KBM-7 (cell line): Measurements from ENCODE around the gene FBXO34.
"Not testable (repeated sequence)": the region's sequence is repeated elsewhere in the genome, so short reads cannot be mapped to it uniquely, and the experiment has no call there.

Experiments
- DNase-seq: peaks from one replicate; pipeline ENCODE4 v3.0.0-alpha.2; 2015
- in situ Hi-C: fragments of 300-500 bp; cut with MboI; formaldehyde crosslinking; loops from 2 replicates; pipeline ENCODE4 v1.14.3; 2020; ENCODE audit warnings: low sequenced_read_pairs, low pct_unique_long_range_greater_than_20kb, mixed read lengths

The FBXO34 gene

DNA sequence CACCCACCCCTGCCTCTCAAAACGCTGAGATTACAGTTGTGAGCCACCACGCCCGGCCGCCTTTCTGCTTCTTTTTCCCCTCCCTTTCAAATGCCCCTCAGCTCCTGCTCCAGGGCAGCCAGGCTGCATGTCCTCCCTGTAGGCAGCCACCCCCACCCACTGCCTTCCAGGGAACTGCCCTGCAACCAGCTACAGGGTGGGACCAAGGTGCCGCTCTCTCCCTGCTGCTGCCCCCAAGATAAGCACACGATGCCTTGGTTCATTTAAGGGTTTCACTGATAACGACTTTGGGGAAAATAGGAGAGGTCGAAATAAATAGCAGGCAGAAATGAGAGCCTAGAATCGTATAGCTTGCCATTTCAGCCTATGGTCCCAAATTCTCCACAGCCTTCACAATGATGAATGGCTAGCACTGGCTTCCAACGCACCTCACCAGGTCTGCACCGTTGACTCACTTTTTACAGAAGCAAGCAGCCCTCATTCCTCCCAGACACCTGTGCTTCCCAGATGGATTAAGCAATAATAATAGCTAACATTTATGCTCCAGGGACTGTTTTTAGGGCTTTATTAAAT is 99.7 kb downstream of the FBXO34 start:
- DNase-seq: no peak
- in situ Hi-C loops: no loop called here

DNA sequence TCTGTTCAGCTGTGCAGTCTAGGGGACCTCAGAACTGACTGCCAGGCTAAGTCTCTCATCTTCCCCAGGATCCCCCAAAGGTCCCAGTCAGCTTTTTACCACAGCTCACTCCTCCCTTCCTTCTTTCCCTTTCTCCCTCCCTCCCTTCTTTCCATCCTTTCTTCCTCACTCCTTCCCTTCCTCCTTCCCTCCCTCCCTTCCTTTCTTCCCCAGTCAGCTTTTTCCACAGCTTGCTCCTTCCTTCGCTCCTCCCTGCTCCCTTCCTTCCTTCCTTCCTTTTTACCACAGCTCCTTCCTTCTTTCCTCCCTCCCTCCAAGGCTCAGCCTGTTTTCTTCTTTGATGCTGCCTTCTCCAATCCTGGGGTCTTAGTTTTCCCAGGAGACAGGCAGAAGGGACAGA is 101.2 kb downstream of the FBXO34 start:
- no peak for DNase-seq
- in situ Hi-C loops: no loop called here

DNA sequence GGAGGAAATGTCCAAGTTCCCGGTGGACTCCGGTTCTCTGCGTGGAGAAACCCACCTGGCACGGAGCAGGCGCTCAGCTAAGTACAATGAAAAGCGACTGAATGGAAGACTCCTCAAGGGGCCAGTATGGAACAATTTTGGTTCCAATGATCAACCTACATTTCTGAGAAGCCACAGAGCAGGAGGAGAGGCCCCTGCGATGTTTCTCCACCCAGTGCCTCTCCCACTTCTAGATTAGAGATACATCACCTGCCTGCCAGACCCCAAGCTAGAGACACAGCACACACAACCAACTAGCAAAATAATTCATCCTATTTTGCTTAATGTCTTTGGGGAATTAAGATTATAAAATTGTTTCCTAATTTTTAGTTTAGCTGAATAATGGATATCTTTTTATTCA is 101.6 kb downstream of the FBXO34 start:
- DNase-seq: no peak
- in situ Hi-C loops: no loop called here

DNA sequence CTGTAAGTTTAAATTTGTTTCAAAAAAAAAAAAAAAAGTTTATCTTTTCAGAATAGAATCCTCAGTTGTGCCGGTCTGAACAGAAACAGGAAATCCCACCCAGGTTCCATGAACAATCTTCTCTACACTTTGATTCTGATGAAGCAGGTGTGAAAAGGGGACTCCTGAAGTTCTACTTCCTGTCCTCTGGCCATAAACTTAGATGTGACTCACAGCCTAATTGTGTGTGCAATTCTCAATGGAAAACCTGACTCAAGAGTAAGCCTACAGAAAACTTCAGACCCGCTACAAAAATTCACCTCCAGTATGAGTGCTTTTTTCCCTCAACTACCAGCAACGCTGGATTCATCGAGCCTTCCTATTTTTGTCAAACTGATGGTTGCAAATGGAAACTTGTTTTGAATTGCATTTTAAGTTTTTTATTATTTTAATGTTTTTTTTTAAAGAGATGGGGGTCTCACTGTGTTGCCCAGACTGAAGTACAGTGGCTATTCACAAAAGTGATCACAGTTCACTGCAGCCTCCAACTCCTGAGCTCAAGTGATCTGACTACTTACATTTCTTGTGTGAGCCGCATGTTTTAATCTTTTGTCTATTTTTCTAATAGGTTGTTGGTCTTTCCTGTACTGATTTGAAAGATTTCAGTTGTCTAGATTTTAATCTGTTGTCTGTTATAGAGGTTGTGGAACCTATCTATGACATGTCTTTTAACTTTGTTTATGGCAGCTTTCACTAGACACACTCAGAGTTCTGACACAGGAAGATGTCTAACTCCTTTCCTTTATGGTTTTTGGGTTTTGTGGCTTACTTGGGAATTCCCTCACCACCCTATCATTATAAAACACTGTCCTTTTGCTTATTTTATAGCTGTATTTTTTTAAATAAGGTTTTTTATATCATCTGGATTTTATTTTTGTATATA is 102.8 kb downstream of the FBXO34 start:
- DNase-seq: no peak
- in situ Hi-C loops: no loop called here

DNA sequence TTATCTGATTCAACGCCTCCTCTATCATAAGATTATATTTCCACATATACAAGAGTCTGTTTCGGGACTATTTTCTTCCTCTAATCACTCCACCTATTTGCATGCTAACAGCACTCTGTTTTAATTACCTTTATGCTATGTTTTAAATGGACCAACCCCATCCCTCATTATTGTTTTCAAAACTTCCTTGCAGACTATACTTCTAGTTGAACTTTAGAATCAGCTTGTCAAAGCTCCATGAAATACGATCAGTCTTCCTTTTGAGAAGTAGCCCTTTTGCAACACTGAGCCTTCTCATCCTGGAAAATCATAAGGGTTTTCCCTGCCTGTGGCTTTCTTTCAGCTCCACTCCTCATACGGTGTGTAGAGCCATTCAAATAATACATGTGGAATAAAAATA is 103.5 kb downstream of the FBXO34 start:
- DNase-seq: no peak
- in situ Hi-C loops: no loop called here

DNA sequence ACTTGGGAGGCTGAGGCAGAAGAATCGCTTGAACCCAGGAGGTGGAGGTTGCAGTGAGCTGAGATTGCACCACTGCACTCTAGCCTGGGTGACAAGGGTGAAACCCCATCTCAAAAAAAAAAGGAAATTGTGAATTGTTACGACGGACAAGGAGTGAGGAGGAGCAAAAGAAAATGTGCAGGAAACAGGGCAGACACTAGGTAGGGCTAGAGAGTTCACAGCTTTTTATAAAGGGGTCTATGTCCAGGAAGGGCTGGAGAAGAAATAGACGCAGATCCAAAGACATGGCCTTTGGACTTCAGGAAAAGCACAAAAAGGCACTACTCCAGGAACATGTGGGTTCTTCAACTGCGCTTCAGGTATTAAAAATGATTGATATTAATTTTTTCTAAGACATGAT is 106.0 kb downstream of the FBXO34 start:
- DNase-seq: no peak
- in situ Hi-C loops: no loop called here

DNA sequence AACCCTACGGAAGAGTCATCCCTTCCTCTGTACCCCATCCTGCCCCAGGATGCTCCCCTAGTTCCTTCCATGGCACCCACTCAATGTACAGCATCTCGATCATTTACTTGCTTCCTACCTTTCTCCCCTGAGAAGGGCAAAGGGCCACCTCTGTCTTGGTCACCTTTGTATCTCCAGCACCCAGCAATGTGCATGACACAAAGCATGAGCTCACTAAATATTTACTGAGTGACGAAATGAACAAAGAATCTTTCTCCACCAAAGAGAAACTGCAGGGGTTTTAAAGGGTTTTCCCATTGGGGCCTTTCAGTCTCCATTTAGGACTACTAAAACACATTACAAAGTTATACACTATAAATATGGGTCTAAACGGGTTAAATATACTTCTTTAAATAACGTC is 109.8 kb downstream of the FBXO34 start:
- DNase-seq: no peak
- in situ Hi-C loops: no loop called here

DNA sequence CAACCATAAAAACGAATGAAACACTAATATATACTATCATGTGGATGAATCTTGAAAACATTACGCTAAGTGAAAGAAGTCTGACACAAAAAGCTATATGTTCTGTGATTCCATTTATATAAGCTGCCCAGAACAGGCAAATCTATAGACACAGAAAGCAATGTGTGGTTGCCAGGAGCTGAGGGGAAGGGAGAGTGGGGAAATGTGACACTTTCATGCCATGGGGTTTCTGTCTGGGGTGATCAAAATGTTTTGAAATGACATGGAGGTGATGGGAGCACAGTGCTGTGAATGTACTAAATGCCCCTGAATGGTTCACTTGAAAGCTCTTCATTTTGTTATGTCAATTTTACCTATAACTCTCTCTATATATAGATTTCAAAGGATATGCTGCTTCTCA is 110.3 kb downstream of the FBXO34 start:
- in situ Hi-C loops: no loop called here
- no peak for DNase-seq

DNA sequence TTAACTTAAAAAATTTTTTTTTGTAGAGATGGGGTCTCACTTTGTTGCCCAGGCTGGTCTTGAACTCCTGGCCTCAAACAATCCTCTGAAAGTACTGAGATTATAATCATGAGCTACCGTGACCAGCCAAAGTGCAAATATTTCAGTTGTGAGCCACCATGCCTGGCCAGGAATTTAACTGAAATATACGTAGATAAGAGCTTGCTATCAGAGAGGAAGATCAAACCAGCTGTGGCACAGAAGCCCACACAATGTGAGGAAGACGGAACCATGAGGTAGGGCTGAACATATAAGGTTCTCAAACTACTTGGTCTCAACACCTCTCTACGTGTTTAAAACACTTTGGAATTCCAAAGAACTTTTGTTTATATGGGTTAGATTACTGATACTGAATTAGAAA is 111.3 kb downstream of the FBXO34 start:
- no peak for DNase-seq
- in situ Hi-C loops: no loop called here

DNA sequence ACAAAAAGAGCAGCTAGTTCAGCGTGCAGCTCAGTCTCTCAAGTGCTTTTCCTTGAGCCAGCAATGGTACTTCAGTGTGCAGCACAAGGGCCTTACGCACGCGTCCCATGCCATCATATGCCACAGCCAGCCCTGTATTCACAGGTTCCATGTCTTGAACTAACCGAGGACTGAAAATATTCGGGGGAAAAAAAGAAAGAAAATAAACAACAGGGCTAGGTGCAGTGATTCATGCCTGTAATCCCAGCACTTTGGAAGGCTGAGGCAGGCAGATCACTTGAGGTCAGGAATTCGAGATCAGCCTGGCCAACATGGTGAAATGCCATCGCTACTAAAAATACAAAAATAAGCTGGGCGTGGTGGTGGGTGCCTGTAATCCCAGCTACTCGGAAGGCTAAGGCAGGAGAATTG is 111.8 kb downstream of the FBXO34 start:
- DNase-seq, in situ Hi-C loops: not testable (repeated sequence)

DNA sequence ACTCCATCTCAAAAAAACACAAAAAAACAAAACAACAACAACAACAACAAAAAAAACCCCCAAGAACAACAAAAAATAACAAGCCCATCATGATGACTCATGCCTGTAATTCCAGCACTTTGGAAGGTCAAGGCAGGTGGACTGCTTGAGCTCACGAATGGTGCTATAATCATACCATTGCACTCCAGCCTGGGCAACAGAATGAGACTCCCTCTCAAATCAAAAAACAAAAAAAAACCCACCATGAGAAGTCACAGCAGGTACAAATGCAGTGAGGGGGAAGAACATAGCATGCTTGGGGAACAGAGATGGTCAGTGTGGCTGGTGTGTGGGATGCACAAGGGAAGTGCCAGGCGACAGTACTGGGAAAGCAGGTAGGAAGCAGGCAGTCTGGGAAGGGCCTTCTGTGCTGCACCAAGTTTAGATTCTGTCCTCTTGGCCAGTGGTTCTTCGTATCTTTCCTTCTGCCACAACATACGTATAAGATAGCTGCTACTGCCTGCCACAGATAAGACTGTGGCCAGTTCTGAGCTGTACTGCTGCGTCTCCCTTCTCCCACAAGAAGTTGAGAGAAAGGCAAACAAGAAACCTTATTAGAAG is 112.4 kb downstream of the FBXO34 start:
- in situ Hi-C loops: no loop called here
- no peak for DNase-seq

DNA sequence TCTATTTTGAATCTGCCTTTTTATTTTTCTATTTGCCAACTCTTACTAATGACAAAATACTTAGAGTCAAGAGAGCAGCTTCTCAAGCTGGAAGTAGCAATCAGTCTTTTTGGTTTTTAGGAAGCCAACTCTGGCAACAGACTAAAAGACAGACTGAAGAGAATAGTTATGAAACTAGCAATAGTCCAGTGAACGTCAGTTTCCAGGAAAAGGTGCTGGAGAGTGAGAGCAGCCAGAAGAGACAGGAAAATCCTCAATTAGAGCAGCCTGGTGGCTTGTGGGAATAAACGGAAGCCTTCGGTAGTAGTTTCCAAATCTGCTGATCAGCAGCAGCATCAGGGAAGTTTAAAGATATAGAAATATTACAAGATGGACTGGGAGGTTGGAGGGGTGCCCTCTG is 113.3 kb downstream of the FBXO34 start:
- DNase-seq: no peak
- in situ Hi-C loops: no loop called here

DNA sequence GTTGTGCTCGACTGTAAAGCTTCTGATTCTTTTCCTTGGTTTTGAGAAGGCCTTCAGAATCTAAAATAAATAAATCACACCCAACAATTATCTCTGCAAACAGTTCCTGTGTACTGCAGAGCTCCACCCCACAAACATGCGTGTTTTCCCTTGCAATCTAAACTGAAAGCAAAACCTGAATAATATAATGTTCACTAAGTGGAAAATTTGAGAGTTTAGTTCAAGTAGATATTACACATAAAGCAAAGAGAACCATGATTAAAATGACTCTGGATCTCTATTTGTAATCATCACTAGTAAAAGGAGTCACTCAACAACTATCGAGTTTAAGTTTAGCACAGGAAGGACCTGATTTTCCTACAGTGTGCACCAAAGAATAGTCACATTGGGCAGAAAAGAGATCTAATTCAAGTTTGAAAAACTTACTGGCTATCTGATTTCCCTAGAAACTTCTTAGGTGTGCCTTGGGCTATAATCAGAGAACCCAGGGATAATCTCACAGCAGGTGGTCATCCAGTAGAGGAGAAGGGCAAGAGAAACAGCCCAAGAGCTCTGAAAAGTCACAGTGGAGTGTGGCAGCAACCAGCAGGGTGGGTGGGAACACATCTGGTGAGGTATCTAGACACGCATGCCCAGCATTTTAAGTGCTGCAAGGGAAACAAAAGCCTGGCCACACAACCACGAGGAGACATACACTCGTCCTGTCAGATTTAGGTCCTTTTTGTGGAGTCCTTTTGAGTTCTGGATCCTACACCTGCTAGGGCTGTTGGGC is 115.0 kb downstream of the FBXO34 start:
- DNase-seq: no peak
- in situ Hi-C loops: no loop called here

DNA sequence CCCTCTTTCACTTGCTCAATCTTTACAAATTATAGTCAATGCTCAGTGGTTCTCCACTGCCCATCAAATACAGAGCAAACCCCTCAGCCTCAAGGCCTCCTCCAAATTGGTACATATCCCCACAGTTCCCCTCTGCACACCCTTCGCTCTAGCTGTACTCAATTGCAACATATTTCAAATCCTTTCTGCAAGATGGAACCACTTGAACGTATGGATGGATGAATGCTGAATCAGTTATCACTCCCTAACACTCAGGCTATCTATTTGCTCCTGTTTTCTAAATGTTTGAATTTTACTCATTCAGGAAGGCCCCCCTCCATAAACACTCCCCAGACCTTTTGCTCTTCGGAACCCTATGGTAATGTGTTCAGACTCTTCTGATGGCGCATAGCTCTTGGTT is 115.9 kb downstream of the FBXO34 start:
- DNase-seq: no peak
- in situ Hi-C loops: no loop called here

DNA sequence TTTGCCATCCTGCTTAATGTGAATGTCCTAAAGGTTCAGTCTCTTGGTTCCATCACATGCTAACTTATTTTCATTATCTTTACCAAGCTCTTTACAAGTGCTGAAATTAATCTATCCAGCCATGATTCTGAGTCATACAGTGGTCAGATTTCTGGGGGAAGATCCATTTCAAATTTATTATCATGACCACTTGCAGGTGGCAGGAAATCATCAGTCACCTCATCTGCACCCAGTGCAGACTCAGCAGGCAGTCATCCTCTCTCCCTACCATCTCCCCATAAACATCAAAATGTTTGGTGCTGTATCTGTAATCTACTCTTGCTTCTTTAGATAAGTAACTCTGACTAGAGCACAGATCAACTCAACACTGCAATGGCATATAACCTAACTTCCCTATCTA is 116.9 kb downstream of the FBXO34 start:
- in situ Hi-C loops: no loop called here
- DNase-seq: no peak

DNA sequence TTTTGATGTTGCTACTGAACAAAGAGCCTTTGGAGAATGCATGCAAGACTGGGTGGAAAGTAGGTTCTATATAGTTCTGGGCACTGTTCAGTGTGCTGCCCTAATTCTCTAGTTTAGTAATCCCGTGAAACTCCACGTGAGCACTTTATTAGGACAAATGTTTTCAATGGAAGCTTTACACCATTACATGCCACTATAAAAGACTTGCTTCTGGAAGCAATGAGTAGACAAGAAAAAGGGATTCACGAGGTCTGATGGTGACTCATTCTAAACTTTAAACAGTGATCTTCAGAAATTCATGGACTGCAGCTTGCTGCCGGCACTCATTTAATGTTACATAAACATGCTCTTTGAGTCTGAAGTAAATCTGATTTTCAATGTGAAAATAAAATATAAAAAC is 118.1 kb downstream of the FBXO34 start:
- in situ Hi-C loops: no loop called here
- DNase-seq: no peak

DNA sequence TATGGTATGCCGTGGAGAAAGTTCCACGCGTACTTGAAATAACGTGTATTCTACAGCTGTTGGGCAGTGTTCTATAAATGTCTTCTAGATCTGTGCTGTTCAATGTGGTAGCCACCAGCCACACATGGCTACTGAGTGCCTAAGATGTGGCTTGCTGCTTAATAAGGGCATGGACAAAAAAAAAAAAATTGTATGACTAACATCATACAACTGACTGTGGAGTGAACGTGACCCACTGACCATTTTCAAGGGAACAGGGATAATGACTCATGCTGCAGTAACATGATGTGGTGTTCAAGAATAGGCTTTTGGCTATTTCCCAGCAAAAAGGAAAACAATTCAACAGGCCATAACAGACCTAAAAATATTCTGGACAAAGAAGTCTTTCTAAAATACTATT is 127.5 kb downstream of the FBXO34 start:
- in situ Hi-C loops: no loop called here
- no peak for DNase-seq

DNA sequence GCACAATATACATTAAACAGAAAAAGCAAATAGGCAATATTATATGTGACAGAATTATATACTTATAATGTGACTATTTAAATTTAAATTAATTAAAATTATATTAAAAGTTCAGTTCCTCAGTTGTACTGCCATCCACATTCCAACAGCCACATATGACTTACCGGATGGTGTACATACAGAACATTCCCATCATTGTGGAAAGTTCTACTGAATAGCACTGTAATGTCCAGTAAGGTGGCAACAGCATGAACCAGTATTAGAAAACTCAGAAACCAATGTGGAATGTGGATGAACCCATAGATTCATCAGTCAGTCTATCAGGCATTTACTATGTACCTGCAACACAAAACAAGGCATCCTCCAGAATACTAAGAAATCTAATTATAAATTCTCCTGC is 128.0 kb downstream of the FBXO34 start:
- in situ Hi-C loops: no loop called here

DNA sequence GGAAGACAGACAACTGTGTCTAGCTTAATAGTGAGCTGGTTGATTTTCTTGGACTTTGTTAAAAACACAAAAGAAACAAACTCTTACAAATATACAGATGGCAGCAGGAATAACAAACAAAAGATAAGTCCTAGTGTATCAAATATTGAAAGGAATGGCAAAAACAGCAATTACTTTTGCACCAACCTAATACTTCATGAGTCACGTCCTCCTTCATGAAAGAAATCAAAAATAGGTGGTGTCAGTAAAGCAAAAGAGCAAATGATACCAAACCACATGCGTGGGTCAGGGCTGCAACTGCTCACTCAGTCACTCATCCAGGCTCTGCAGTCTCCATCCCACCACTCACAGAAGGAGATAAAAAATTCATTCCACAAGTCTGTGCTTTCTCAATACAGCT is 128.6 kb downstream of the FBXO34 start:
- no peak for DNase-seq
- in situ Hi-C loops: no loop called here

More for the DNA sequence above, 128.0 kb downstream of the FBXO34 start:
- no peak for DNase-seq

DNA sequence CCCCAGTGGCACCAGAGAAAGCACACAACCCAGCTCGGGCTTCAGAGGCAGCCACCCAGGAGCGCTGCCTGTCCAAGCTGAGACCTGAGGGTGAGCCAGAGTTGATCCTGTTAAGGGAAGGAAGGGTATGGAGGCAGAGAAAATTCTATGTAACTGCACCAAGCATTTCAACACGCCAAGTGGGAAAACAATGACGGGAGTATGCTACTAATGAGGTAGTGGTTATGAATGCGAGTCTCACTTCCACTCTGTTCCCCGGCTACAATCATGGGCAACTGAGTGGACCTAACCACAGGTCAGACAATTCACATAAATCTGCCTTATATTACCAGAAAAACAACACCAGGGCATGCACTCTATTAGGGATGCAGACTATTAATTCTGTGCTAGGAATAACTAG is 130.5 kb downstream of the FBXO34 start:
- in situ Hi-C loops: no loop called here
- no peak for DNase-seq
